ENCODE results near the gene INAFM1.

- TF ChIP-seq, protein P1, sequence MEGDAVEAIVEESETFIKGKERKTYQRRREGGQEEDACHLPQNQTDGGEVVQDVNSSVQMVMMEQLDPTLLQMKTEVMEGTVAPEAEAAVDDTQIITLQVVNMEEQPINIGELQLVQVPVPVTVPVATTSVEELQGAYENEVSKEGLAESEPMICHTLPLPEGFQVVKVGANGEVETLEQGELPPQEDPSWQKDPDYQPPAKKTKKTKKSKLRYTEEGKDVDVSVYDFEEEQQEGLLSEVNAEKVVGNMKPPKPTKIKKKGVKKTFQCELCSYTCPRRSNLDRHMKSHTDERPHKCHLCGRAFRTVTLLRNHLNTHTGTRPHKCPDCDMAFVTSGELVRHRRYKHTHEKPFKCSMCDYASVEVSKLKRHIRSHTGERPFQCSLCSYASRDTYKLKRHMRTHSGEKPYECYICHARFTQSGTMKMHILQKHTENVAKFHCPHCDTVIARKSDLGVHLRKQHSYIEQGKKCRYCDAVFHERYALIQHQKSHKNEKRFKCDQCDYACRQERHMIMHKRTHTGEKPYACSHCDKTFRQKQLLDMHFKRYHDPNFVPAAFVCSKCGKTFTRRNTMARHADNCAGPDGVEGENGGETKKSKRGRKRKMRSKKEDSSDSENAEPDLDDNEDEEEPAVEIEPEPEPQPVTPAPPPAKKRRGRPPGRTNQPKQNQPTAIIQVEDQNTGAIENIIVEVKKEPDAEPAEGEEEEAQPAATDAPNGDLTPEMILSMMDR (conservative IDR thresholded peaks at IDR 0.05), result no peak
- TF ChIP-seq EZH2 (IDR thresholded peaks at IDR 0.05; ENCODE audit: low read depth), result no peak
Measured at GRCh38 chr19:47253970-47254369, 20.7 kb upstream of the INAFM1 start.
